GM21723 (cell line): Measurements from ENCODE around the gene TANC1.
"Not testable (repeated sequence)": the region's sequence is repeated elsewhere in the genome, so short reads cannot be mapped to it uniquely, and the experiment has no call there.

ENCODE experiments used
- ATAC-seq: cut with Tn5 transposase; IDR thresholded peaks from one replicate; pipeline ENCODE4 v1.9.1; 2021; ENCODE audit warnings: mild to moderate bottlenecking, moderate library complexity; ENCODE audit not compliant: unreplicated experiment

TANC1 gene

DNA sequence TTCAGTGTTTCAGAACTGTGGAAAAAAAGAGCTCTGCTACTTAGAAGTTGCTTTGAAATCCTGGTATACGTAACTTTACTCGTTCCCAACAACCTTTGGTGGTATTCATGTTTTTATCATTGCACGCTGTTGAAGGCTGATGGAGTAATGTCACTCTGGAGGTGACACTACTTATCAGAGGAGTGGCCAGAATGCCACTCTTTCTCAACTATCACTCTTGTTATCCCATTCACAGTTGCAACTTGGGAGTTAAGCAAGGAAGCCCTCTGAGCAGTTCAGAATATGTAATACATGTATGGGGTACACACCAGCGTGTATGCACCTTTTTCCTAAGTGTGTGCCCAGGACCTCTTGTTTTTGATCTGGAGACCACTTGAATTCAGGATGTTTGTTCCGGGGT lies 53.6 kb downstream of the TANC1 start:
- ATAC-seq = no peak

DNA sequence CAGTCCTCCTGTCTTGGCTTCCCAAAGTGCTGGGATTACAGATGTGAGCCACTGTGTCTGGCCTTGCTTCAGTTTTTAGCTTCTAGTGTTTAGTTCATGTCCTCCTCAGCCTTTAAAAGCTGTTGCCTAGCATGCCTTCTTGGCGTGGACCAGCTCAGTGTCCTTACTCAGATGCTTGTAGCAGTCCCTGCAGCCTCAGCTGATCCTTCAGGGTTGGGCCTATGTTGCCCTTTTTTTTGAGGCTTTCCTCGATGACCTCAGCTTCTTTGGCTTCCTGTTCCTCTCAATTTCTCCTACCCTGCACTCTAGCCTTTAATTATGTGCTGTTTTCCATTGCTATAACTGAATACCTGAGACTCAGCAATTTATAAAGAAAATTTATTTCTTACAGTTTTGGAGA lies 57.7 kb downstream of the TANC1 start:
- ATAC-seq = no peak

DNA sequence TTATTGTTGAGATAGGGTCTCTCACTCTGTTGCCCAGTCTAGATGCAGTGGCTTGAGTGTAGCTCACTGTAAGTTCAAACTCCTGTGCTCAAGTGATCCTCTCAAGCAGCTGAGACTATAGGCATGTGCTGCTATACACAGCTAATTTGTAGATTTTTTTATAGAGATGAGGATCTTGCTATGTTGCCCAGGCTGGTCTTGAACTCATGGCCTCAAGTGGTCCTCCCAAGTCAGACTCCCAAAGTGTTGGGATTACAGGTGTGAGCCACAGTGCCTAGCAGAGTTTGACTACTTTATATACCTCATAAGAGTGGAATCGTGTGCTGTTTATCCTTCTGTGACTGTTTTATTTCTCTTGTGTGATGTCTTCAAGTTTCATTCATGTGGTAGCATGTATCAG lies 60.3 kb downstream of the TANC1 start:
- no peak for ATAC-seq

DNA sequence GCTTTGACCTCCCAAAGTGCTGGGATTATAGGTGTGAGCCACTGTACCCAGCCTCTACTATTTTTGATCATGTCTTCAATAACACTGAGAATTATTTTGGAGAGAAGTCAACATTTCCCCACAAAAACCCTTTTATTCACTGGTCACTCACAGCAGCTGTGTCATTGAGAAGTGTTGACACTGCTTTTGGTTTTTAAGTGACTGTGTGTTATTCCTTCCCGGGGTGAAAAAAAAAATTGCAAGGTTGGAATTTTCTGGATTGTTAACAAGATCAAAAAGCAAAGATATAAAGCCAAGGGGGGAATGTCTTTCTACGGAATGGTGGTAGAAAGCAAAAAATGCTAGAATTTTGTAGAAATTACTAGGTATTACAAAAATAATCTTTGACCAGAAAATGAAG lies 61.5 kb downstream of the TANC1 start:
- no peak for ATAC-seq

DNA sequence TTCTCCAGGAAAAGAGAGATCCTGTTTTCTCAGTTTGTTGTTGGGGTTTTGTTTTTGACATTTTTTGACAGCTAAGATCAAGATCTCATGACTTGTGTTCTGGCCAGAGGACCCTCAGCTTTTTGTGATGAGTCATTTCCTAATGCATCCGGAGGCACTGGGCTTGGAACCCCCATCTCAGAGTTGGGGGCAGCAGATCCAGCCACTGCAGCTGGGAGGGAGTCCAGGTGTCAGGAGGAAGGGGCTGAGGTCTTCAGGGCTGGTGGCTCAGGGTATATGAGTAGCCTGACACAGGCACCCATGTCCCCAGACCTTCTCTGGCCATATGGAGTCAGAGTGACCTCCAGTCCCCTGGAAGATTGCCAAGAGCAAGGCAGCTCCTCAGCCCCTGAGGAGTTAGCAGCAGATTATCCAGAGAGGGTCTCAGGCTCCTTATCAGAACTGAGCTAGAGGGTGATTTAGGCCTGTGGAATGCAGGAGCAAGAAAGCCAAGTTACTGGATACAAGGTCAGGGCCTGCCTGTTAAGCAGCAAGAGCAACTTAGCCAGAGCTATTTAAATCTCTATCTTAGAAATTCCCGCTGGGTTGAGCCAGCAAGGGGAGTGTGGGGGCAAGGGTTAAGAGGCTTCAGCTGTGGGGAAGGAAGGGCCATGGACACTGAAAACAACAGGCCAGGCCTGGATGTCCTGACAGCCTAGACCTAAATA lies 62.4 kb downstream of the TANC1 start:
- no peak for ATAC-seq

DNA sequence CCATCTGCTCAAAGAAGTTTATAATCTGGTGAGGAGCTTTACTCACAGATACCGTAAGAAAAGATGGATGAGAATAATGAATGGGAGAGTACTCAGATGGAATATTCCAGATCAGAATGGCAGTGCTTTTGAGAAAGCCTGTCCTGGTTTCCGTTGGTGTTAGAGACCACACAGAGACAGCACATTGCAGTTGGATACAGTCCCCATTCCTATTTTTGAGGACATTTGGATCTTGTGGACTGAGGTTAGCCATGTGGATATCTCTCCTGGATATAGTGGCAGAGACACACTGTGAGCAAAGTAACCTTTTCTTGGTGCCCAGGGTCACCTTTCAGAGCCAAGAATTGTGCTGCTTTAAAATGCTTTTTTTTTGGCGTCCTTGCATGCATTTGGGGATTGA lies 63.7 kb downstream of the TANC1 start:
- ATAC-seq = no peak

DNA sequence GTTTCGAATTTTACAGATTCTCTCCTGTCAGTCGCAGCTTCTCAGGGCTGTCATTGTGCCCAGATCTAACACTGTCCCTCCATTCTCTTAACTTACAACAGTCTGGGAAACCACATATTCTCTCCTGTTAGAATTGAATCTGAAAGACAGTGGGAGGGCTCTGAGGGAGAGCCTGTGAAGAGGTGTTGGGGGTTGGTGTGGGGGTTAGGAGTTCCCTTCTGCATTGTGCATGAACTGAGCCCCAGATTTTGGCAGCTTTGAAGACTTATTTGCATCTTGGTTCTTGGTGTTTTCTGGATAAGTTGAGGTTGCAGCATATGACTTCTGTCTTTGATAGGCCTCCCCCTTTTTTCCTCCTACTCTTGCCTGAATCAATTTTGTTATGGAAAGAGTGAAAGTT lies 64.1 kb downstream of the TANC1 start:
- no peak for ATAC-seq

DNA sequence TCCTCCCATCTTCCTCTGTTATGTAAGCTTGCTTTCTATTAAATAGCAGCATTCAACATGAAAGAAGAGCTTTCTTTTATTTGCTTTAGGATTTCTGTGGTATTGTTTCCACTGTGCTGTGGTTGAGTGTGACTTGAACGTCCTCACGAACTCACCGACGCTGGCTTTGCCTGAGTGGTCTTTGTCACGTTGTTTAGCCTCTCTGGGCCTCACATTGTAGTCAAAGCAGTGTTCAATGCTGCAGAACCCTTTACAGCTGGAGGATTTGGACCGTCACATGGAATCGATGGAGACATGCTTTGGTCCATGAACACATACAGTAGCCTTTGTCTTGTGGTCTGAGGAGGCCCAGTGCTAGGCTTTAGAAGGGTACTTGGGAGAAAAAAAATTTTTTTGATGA lies 66.3 kb downstream of the TANC1 start:
- ATAC-seq = no peak

DNA sequence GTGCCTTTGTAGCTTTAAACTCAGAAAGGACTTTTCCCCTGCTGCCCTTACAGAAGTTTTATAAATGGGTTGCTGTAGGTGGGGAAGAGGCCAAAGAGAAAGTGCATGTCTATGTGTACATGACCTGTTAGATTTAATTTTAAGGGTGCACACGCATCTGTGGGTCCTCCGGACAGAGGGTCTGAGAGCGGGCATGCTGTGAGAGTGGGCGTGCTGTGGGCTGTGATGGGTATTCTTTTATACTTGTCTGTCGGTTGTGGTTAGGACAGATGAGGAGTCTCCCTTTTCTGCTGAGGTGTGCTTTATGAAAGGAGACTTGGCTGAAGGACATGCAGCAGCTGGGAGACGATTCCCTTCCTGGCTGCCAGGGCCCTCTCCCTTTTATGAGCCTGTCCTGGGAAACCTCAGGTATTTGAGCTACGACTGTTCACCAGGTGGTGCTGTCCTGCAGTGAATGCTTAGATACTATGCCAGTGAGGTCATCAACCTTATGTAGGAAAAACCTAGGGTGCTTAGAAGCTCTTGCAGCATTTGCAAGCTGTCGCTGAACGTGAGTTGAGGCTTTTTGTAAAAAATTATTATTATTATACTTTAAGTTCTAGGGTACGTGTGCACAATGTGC lies 67.5 kb downstream of the TANC1 start:
- ATAC-seq = no peak

DNA sequence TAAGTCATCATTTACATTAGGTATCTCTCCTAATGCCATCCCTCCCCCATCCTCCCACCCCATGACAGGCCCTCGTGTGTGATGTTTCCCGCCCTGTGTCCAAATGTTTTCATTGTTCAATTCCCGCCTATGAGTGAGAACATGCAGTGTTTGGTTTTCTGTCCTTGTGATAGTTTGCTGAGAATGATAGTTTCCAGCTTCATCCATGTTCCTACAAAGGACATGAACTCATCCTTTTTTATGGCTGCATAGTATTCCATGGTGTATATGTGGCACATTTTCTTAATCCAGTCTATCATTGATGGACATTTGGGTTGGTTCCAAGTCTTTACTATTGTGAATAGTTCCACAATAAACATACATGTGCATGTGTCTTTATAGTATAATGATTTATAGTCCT lies 68.0 kb downstream of the TANC1 start:
- not testable (repeated sequence) for ATAC-seq

DNA sequence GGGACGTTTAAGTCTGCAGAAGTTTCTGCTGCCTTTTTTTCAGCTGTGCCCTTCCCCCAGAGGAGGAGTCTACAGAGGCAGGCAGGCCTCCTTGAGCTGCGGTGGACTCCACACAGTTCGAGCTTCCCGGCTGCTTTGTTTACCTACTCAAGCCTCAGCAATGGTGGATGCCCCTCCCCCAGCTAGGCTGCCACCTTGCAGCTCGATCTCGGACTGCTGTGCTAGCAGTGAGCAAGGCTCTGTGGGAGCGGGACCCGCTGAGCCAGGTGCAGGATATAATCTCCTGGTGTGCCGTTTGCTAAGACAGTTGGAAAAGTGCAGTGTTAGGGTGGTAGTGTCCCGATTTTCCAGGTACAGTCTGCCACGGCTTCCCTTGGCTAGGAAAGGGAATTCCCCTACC lies 72.9 kb downstream of the TANC1 start:
- not testable (repeated sequence) for ATAC-seq

DNA sequence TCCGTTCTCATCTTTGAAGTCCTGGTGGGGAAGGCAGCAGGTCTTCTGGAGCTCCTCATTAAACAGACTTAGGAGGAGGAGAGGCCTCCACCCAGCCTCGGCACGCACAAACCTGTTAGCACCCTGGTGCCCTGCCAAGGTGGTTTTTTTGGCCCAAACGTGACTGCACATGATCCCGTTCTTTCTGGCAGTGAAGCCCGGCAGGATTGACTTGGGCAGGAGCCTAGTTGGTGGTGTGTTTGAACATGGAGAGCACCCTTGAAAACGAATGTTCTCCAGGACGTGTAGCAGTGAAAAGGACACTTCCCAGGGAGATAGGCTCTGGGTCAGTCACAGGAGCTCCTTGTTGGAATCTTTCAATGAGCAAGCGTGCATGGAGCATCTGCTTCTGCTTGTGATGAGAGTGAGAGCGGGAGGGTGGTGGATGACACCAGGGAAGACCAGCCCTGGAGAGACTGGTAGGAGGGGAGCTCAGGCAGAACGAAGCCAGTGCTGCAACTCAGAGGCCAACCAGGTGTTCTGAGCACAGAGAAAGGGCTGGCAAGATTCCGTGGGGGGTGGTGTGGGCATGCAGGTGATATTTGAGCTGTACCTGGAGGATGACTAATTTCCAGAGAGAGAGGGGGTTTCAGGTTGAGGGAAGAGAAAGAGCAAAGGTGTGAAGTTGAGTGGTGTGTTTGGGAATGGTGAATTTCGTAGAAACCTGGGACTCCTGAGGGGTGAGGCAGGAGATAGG lies 73.8 kb downstream of the TANC1 start:
- ATAC-seq = no peak

DNA sequence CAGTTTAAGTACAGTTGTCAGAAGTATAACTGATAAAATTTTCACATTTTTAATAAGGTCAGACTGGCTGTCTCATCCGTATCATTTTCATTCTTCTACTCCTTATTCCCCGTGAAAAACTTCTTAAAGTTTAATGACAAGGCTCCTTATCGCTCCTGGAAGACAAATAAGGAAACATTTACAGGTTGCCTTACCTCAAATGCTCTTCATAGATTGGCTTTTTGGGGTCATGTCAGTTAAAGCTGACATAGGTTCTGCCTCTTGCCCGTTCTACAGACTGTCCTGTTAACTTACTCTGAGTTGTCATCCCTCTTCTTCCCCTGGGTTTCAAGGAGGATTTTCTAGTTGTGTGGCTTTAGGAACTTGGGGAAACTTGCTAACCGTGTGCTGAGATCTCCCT lies 75.3 kb downstream of the TANC1 start:
- no peak for ATAC-seq

DNA sequence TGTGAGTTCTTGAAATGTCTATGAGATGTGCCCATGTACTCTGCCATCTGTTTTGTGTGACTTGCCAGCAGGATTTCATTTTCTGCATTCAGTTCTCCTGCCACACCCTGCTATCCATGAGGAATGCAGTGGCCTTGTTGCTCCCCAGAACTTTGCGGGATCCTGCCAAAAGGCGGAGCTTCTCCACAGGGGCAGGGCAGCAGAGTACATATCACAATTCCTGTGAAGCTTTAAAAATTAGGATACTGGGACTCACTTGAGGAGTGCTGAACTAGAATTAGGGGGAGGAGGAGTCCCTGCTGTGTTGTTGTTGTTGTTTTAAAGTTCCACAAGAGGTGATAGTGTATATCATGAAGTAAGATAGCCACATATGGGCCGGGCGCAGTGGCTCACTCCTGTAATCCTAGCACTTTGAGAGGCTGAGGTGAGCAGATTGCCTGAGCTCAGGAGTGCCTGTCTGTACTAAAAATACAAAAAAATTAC lies 76.4 kb downstream of the TANC1 start:
- no peak for ATAC-seq

DNA sequence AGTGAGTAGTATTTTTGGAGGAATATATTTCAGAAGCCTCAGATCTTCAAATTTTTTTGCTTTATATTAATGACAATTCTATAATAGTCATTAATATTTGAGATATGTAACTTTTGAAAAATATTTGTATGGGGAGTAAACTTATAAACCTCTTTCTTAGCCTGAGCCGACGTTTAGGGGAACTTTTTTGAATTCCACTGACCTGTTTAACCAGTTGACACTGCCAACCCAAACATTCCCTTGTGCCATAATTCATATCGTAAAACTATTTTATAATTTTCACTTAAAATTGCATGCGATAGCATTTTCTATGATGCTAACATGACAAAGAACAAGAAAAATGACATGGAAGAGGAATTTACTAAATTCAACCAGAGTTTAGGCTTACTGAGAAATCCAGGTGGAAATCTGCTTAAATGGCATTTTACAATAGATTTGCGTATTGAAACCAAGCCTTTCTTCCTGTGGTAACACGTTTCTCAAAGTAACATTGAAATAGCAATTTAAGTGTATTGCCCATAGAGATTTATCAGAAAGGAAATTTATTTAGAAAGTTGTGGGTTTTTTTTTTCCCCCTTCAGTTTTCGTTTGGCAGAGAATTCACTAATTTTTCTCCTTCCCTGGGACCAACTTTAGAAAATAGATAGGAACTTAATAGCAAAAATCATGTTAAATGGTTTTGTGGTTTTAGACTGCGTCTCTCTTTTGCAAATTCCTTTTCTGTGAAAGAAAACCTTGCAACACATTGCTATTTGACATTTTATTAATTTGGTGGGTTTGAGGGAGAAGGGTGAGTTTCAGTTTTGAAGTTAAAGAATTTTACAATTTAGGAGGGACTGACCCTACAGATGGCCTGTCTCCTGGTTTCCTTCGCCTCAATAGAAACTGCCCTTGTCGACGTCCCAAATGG lies 77.4 kb downstream of the TANC1 start:
- no peak for ATAC-seq

DNA sequence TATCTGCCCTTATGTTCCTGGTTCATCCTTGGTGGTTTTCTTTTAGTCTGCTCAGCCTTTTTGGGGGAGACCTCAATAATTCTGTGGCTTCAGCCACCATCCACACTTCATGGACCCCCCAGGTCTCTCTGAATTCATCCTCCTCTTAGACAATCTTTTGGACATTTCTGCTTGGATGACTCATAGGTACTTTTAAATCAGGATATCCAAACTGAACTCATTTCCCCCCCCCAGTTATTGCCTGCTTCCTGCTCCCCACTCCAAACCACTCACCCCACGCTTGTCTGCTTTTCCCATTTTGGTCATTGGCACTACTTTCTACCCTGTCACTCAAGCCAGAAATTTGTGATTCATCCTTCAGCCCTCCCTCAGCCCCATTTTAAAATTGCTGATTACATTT lies 78.5 kb downstream of the TANC1 start:
- ATAC-seq = no peak

DNA sequence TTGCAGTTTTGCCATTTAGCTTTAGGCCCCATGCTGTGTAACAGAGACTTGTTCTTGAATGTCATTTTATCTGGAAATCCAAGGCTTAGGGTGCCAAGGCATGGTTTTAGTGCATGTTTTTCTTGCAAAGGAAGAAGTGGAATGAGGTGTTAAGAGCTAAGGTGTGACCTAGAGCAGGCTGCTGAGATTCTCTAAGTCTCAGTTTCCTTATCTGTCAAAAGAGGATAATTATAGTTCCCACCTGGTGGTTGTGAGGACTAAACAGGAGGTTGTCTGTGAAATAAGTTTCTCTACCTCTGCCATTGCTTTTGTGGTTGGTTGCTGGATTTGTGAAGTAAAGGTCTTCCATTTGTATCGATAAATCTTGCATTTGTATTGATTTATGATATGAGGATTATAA lies 82.0 kb downstream of the TANC1 start:
- ATAC-seq = no peak

DNA sequence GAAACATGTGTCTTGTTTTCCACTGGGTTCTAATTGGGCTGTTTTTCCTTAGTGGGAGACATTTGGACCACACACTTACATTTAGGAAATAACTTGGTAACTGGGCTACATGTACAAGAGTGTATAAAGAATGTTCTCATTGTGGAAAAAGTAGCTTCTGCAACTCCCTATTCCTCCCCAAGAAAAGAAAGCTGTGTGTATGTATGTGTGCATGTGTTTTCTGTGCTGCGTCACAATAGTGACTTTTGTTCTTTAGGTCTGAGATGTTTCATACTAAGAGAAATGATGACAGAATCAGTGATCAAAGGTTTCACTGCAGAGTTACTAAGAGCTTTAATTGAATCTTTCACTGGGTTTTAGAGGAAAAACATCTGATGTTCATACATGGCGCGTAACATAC lies 82.7 kb downstream of the TANC1 start:
- no peak for ATAC-seq

DNA sequence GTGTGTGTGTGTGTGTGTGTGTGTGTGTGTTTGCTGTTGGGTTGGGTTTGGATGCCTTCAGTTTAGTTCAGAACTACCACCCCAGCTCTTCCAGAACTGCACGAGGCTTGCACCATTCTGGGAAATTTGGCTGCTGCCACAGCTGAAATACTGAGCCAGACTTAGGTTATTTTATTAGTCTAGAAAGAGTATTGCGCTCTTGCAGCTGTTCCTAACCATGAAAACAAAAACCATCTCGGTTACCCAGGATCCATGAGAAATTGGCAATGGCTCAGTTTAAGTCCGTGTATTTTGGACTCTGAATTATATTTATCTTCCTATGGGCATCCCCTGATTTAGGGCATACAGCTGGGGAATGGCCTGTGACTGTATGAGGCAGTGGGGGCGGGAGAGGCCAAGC lies 83.2 kb downstream of the TANC1 start:
- ATAC-seq = no peak

DNA sequence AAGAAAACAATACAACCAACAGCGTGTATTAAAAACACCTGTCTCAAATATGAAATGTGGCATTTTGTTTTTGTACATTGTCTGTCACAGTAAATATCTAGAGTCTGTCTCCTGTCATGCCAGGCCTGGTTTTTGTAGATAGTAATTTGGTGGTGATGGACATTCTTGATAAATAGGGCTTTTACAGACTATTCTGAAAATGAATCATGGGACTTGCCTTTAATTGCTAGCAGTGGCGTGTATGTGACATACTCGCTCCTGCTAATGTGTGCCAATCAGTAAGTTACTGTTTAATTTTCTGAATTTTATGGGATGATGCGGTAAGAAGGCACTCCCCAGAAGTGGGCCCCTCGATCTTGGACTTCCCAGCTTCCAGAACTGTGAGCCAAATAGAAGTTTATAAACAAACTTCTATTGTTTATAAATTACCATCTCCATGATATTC lies 83.7 kb downstream of the TANC1 start:
- ATAC-seq = no peak
